NCI-H82 treated with DMSO at 0.1 percent for 48 hours (cell line): ENCODE results near the gene USF1.
"Not testable (repeated sequence)": the region's sequence is repeated elsewhere in the genome, so short reads cannot be mapped to it uniquely, and the experiment has no call there.

ENCODE experiments used
- DNase-seq: peaks from one replicate; lab custom pipeline; 2025; ENCODE audit not compliant: unreplicated experiment; lab: John Stamatoyannopoulos, UW

The USF1 gene

GRCh38 chr1:161019751-161020495, 25.9 kb downstream of the USF1 start:
- DNase-seq: no peak

- DNase-seq: not testable (repeated sequence)
Observed at GRCh38 chr1:161019111-161019660, 26.6 kb downstream of the USF1 start.

GRCh38 chr1:161018631-161018930, 27.2 kb downstream of the USF1 start:
- DNase-seq: no peak

GRCh38 chr1:161017756-161018630, 27.8 kb downstream of the USF1 start:
- DNase-seq: no peak

- DNase-seq: not testable (repeated sequence)
Observed at GRCh38 chr1:161017181-161017580, 28.6 kb downstream of the USF1 start.

DNA sequence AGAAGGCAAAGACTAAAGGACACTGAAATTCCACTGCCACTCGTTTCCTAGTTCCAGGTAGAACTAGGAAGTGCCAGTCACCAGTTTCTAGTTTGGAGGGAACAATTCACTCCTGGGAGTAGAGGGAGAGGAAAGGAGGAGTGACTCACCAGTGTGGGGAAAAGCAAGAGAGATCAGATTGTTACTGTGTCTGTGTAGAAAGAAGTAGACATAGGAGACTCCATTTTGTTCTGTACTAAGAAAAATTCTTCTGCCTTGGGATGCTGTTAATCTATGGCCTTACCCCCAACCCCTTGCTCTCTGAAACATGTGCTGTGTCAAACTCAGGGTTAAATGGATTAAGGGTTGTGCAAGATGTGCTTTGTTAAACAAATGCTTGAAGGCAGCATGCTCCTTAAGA, 29.1 kb downstream of the USF1 start:
- not testable (repeated sequence) for DNase-seq

GRCh38 chr1:161013488-161014230, 32.1 kb downstream of the USF1 start:
- no peak for DNase-seq

- DNase-seq: no peak
Observed at GRCh38 chr1:161013131-161013487, 32.7 kb downstream of the USF1 start.

DNA sequence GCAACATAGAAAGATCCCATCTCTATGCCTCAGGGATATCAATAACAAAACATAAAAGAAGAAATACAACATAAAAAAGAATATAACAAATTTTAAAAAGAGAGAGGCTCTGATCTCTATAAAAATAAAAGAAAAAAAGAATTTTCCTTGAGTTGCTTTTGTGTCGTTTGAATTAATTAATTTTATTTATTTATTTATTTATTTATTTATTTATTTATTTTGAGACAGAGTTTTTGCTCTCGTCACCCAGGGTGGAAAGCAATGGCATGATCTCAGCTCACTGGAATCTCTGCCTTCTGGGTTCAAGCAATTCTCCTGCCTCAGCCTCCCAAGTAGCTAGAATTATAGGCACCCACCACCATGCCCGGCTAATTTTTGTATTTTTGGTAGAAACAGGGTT, 33.4 kb downstream of the USF1 start:
- no peak for DNase-seq

GRCh38 chr1:161009602-161010211, 36.1 kb downstream of the USF1 start:
- no peak for DNase-seq

GRCh38 chr1:161008869-161009510, 36.8 kb downstream of the USF1 start:
- no peak for DNase-seq

- DNase-seq: no peak
Observed at GRCh38 chr1:161007369-161007768, 38.4 kb downstream of the USF1 start.

GRCh38 chr1:161006563-161006962, 39.2 kb downstream of the USF1 start:
- no peak for DNase-seq

- no peak for DNase-seq
Observed at GRCh38 chr1:161001525-161001924, 44.3 kb downstream of the USF1 start.

DNA sequence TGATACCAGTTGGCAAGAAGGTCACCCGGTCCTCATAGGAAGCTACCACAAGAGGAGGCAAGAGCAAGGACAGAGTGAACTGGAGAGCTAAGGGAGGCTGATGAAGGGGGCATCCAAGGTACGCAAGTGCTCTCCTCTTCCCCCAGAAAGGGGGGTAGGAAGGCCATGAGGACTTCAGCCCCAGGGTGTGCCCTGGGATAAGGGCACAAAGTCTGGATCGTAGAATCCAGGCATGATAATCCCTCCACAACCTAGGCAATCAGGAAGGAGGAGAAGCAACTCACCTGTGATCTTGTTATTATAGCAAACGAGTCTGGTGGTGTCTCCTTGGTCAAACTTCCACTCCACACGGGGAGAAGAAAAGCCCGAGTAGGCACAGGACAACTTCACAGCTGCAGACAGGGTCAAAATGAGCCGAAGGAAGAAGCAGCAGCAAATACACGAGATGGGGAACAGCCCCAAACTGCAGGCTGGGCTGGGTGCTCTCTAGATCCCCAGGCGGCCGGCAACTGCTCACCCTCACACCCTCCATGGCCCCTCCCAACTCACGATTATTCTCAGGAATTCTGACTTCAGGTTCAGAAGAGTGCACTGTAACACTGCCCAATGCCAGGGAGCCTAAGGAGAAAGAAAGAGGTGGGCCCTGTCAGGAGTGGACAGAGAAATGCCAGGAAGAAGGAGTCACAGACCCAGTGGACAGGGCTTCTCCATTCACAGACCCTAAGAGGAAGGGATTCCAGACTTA, 44.9 kb downstream of the USF1 start:
- DNase-seq: no peak

GRCh38 chr1:160999376-160999775, 46.4 kb downstream of the USF1 start:
- no peak for DNase-seq

DNA sequence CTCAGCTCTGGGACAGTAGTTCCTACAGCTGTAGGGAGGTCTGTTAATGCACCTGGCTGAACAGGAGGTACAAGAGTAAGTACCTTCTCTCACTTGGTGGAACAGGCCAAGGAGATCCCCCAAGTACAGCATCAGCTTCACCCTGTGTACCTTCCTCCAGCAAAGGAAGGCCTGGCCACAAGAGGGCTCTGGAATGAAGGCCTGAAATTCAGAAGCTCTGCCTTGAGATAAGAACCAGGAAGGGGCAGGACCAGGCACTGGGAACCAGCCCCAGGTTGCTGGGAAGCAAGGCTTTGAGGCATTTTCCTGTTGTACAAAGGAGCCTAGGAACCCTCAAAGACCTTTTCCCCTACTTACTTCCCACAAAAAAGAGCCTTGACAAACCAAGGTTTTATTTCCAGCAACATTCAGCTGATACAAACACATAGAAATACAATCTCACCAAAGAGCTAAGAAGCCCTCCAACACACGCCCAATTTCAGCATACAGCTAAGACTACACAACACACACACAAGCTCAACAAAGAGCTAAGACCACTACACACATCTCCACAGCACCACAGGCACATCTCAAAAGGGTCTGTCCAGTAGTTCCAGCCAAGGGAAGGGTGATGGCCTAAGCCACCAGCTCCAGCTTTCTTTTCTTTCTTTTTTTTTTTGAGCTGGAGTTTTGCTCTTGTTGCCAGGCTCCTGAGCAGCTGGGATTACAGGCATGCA, 48.3 kb downstream of the USF1 start:
- DNase-seq: no peak

GRCh38 chr1:160996178-160996577, 49.6 kb downstream of the USF1 start:
- no peak for DNase-seq

- no peak for DNase-seq
Observed at GRCh38 chr1:160993544-160994193, 52.1 kb downstream of the USF1 start.
